GM12878 (cell line): Measurements from ENCODE around the gene PIMREG. TPM values are rescaled to one million over a fixed set of nuclear protein-coding genes. Genes with fewer than 3 reads are reported as not detected.

Source experiments
- ATAC-seq: fragments of 200-7000 bp; cut with Tn5 transposase; 3 replicates; pipeline ENCODE4 v1.9.1; 2020; ENCODE audit warnings: mild to moderate bottlenecking, moderate library complexity
- BruUV-seq: library from RNA; stranded (reverse); fragments of 400-500 nt; replicated peaks from 2 replicates; lab custom pipeline; 2021; lab: Mats Ljungman, UMichigan
- CTCF ChIA-PET: fragments of 300-600 bp; sonication (Branson Sonifier 250); formaldehyde crosslinking; extraction: SDS; loops from one replicate; lab custom pipeline; 2021; ENCODE audit warnings: inconsistent platforms; lab: Yijun Ruan, JAX
- POLR2A ChIA-PET: fragments of 350-600 bp; formaldehyde crosslinking; extraction: SDS; loops from one replicate; lab custom pipeline; 2021; ENCODE audit warnings: inconsistent platforms; lab: Charles Lee
- RAD21 ChIA-PET: fragments of 300-600 bp; sonication (Branson Sonifier 250); formaldehyde crosslinking; loops from one replicate; lab custom pipeline; 2023; ENCODE audit warnings: antibody characterized with exemption; ENCODE audit not compliant: unreplicated experiment; lab: Charles Lee
- SMC1A ChIA-PET: fragments of 300-600 bp; sonication (Branson Sonifier 250); formaldehyde crosslinking; loops from one replicate; lab custom pipeline; 2023; ENCODE audit not compliant: unreplicated experiment, uncharacterized antibody; lab: Charles Lee
- DNase-seq: peaks from one replicate; pipeline ENCODE4 v3.0.0-alpha.2; 2011; ENCODE audit warnings: low read depth, low spot score
- FAIRE-seq: peaks from 3 replicates; lab custom pipeline; 2011; peaks lifted over from hg19 to GRCh38; lab: Jason Lieb, UNC
- H2AFZ ChIP-seq: 2 replicates; pipeline ENCODE4 v1.6.0; 2011; ENCODE audit warnings: low read depth, low read length, control low read depth; ENCODE audit not compliant: control insufficient read depth
- H3K27ac ChIP-seq: 2 replicates; pipeline ENCODE4 v1.5.1; 2011; ENCODE audit warnings: control low read depth; ENCODE audit not compliant: control insufficient read depth, insufficient read depth
- H3K27me3 ChIP-seq, 2 experiments: replicated peaks in 1 of 2; 2 replicates each; pipeline versions ENCODE4 v1.6.0 to v1.6.1; 2011; ENCODE audit warnings: low read length in 1 of 2; ENCODE audit not compliant: control insufficient read depth in 2 of 2, insufficient read depth in 2 of 2
- H3K36me3 ChIP-seq, 2 experiments: 2 replicates each; pipeline ENCODE4 v1.5.1; 2011; ENCODE audit warnings: low read length in 1 of 2; ENCODE audit not compliant: control insufficient read depth in 2 of 2, insufficient read depth in 2 of 2
- H3K4me1 ChIP-seq: 2 replicates; pipeline ENCODE4 v1.6.1; 2011; ENCODE audit warnings: mild to moderate bottlenecking, low read length, moderate library complexity, mixed read lengths; ENCODE audit not compliant: control insufficient read depth, insufficient read depth
- H3K4me2 ChIP-seq: 2 replicates; pipeline ENCODE4 v1.6.0; 2011; ENCODE audit warnings: control low read depth; ENCODE audit not compliant: control insufficient read depth, insufficient read depth
- H3K4me3 ChIP-seq: fragments of 200-600 bp; sonication (generic); 2 replicates; pipeline ENCODE4 v1.5.1; 2016
- H3K79me2 ChIP-seq: 2 replicates; pipeline ENCODE4 v1.6.0; 2011; ENCODE audit warnings: low read length; ENCODE audit not compliant: control insufficient read depth, insufficient read depth
- H3K9ac ChIP-seq: 2 replicates; pipeline ENCODE4 v1.8.0; 2011; ENCODE audit warnings: low read length, control low read depth, mixed read lengths; ENCODE audit not compliant: control insufficient read depth, insufficient read depth
- H3K9me3 ChIP-seq: replicated peaks from 3 replicates; pipeline ENCODE4 v1.5.1; 2011; ENCODE audit warnings: mild to moderate bottlenecking, low read length; ENCODE audit not compliant: control insufficient read depth, insufficient read depth
- H4K20me1 ChIP-seq: 2 replicates; pipeline ENCODE4 v1.6.0; 2011; ENCODE audit not compliant: control insufficient read depth, insufficient read depth
- EED ChIP-seq: sonication (generic); IDR thresholded peaks from 2 replicates; pipeline ENCODE4 v1.6.1; 2016; ENCODE audit warnings: antibody characterized with exemption, low read depth
- NFYA ChIP-seq: IDR thresholded peaks from 2 replicates; pipeline ENCODE4 v1.6.1; 2011; ENCODE audit warnings: low read depth, mild to moderate bottlenecking, low read length, improper control_type of control experiment, borderline replicate concordance
- RUNX3 ChIP-seq: IDR thresholded peaks from 2 replicates; pipeline ENCODE4 v1.6.1; 2012; ENCODE audit warnings: low read length, inconsistent platforms
- SPI1 ChIP-seq: IDR thresholded peaks from 2 replicates; pipeline ENCODE4 v1.6.1; 2011; ENCODE audit warnings: low read depth, mild to moderate bottlenecking, low read length, moderate library complexity, borderline replicate concordance; ENCODE audit not compliant: insufficient read depth
- ZNF274 ChIP-seq: IDR thresholded peaks from one replicate; pipeline ENCODE4 v1.8.0; 2011; ENCODE audit not compliant: insufficient read length, insufficient read depth
- WGBS: methylation state at CpG from one replicate; pipeline ENCODE4 v1.1.6; 2016; ENCODE audit warnings: low lambda C conversion rate; ENCODE audit not compliant: insufficient replicate concordance, insufficient coverage; ENCODE audit errors: missing lambda C conversion rate; 5-methylcytosine and 5-hydroxymethylcytosine counted together
- in situ Hi-C: fragments of 300-500 bp; cut with MboI; formaldehyde crosslinking; loops from 9 replicates; pipeline ENCODE4 v1.14.3; 2018; ENCODE audit warnings: mixed read lengths
- intact Hi-C: fragments of 100-400 bp; cut with micrococcal nuclease; formaldehyde crosslinking; loops from one replicate; pipeline ENCODE4 v1.14.2; 2022; ENCODE audit not compliant: unreplicated experiment
- polyA plus RNA-seq, 11 experiments: library from polyadenylated mRNA; depleted of rRNA in 4 of 11; unstranded in 6 of 11; stranded (reverse) in 5 of 11; fragments of >200 nt; fragmentation: Nextera tagmentation in 4 of 11; fragmentation: Illumina TruSeq in 1 of 11; extraction: Ambion mirVana in 4 of 11; extraction: Trizol in 1 of 11; gene quantifications; 1 replicate in 1 of 11; 2 replicates in 10 of 11; pipeline versions ENCODE4 v1.2.1 to v1.2.3, GENCODE V29; 2011 to 2016; ENCODE audit warnings: inconsistent platforms in 2 of 11, missing spikeins in 2 of 11, low read depth in 1 of 11
- total RNA-seq, 4 experiments: library from RNA; depleted of rRNA in 3 of 4; stranded (reverse); fragments of >200 nt in 3 of 4; fragmentation: Illumina TruSeq in 1 of 4; extraction: Trizol in 1 of 4; gene quantifications; 2 replicates each; pipeline versions ENCODE4 v1.2.1 to v1.2.3, GENCODE V29; 2013 to 2021
- TF ChIP-seq, protein P1 (sequence below), 3 experiments: IDR thresholded peaks in 2 of 3; conservative IDR thresholded peaks in 1 of 3; 2 replicates each; pipeline ENCODE4 v1.5.1; 2011; ENCODE audit warnings: low read depth in 3 of 3, low read length in 3 of 3, mild to moderate bottlenecking in 3 of 3, control low read depth in 2 of 3, moderate library complexity in 2 of 3, inconsistent platforms in 1 of 3, mixed read lengths in 1 of 3; ENCODE audit not compliant: control insufficient read depth in 2 of 3, insufficient read depth in 1 of 3; ENCODE audit errors: extremely low read depth in 1 of 3

PIMREG gene
- total and polyA plus RNA-seq, 10 of the 15 experiments (the other 5 are each of a cell fraction or from before 2014, with no cell fraction given): 2.8 to 35.8 (median 25.2) TPM

DNA sequence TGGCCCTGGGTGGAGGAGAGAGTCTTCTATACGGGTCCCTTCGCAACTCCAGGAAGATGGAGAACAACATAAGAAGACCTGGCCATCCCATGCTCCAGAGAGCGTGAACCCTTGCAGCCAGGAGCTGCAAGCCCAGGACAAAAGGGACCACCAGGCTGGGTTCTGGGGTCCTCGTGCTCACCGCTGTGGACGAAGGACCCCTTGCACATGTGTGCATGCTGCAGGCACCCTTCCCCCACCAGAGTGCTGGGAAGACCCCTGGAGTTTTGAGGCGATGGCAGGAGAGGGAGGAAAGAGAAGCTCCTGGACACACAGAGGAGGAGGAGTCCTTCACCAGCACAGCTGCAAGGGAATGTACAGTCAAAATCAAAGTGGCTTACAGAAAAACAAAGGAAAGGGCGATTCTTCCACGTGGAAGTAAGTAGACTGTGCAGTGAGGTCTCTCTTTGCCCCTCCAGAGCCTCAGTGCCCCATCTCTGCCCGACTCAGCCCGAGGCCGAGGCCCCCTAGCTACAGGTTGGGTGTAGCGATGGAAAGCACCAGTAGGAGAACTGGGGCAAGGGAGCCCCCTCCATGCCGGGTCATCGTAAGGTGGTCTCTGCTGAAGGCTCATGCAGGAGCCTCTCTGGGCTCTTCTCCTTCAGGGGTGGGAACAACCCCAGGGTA is 51.3 kb downstream of the PIMREG start:
- Histone ChIP-seq H2AFZ (no peak overlapping the region), H3K36me3 (no peaks in the 10 kb centered on the region), H3K4me1 (peaks cover 14% of the 10 kb centered on the region), H3K9me3 (no peaks in the 10 kb centered on the region), H3K9ac (no peak overlapping the region), H3K27me3 (no peaks in the 10 kb centered on the region; a peak in 1 of 4 replicates), H3K27ac (no peak overlapping the region), H3K79me2 (no peaks in the 10 kb centered on the region), H3K4me2 (peak overlapping the region; percentile 0), H3K4me3 (no peak overlapping the region), H4K20me1 (no peaks in the 10 kb centered on the region)
- WGBS: 42% methylated on average over 15 of the region's 15 CpGs
- CTCF ChIA-PET: no interaction called here
- ATAC-seq: no peak; the same call in 2 of the 3 replicates
- intact Hi-C loops: no loop called here
- TF ChIP-seq, protein P1, sequence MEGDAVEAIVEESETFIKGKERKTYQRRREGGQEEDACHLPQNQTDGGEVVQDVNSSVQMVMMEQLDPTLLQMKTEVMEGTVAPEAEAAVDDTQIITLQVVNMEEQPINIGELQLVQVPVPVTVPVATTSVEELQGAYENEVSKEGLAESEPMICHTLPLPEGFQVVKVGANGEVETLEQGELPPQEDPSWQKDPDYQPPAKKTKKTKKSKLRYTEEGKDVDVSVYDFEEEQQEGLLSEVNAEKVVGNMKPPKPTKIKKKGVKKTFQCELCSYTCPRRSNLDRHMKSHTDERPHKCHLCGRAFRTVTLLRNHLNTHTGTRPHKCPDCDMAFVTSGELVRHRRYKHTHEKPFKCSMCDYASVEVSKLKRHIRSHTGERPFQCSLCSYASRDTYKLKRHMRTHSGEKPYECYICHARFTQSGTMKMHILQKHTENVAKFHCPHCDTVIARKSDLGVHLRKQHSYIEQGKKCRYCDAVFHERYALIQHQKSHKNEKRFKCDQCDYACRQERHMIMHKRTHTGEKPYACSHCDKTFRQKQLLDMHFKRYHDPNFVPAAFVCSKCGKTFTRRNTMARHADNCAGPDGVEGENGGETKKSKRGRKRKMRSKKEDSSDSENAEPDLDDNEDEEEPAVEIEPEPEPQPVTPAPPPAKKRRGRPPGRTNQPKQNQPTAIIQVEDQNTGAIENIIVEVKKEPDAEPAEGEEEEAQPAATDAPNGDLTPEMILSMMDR (IDR thresholded peaks at IDR 0.05 in 2 of 3, conservative IDR thresholded peaks at IDR 0.05 in 1 of 3; ENCODE audit: control insufficient read depth in 2 of 3, extremely low read depth in 1 of 3, insufficient read depth in 1 of 3, low read depth in 3 of 3, low read length in 3 of 3): 0 out of 6 replicates have a peak, but pooled peaks of 1 of the 3 experiments have one; percentile 2
- TF ChIP-seq ZNF274: no peak
- FAIRE-seq: no peak
- SMC1A ChIA-PET: no interaction called here
- RAD21 ChIA-PET: no interaction called here
- no TSS peak for BruUV-seq
- no peak for DNase-seq
- POLR2A ChIA-PET: no interaction called here
- in situ Hi-C loops: no loop called here

DNA sequence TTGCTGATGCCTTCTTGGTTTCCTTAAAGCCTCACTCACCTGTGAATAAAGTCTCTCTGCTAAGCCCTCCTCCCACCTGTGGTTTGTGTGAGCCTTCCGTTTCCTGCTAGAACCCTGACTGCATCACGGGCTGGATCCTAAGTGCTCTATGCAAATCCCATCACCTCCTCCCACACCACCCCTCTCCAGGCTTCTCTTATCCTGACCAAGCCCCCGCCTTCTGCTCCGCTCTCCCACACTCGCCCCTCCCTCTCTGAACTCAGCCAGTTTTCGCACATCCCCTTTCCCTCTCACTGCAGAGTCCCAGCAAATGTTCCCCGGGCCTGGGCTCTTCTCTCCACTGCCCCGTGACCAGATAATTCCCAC is 51.8 kb downstream of the PIMREG start:
- in situ Hi-C loops: no loop called here
- intact Hi-C loops: no loop called here
- H3K36me3 ChIP-seq: no peaks in the 10 kb centered on the region
- H3K4me1 ChIP-seq: peaks cover 14% of the 10 kb centered on the region
- DNase-seq (no peak), FAIRE-seq (peak; percentile 31), ATAC-seq (no peak; the same call in 1 of the 3 replicates)
- ChIA-PET CTCF (no interaction called here), SMC1A (no interaction called here), RAD21 (no interaction called here), POLR2A (no interaction called here)
- WGBS: under 1% methylated on average over 8 of the region's 8 CpGs
- H3K4me2 ChIP-seq: peak overlapping the region; percentile 0
- H3K9ac ChIP-seq: no peak overlapping the region
- no peaks in the 10 kb centered on the region; a peak in 1 of 4 replicates for H3K27me3 ChIP-seq
- no peaks in the 10 kb centered on the region for H4K20me1 ChIP-seq
- H3K79me2 ChIP-seq: no peaks in the 10 kb centered on the region
- no peak overlapping the region for H3K27ac ChIP-seq
- no peak overlapping the region for H2AFZ ChIP-seq
- H3K4me3 ChIP-seq: no peak overlapping the region
- TF ChIP-seq SPI1 (no peak), NFYA (no peak), EED (peak; percentile 22; the same call in 1 of the 2 replicates), RUNX3 (peak; percentile 69)
- no TSS peak for BruUV-seq
- H3K9me3 ChIP-seq: no peaks in the 10 kb centered on the region
